H1 (cell line): Measurements from ENCODE around the gene HARS1. TPM values are rescaled to one million over a fixed set of nuclear protein-coding genes. Genes with fewer than 3 reads are reported as not detected.
"Not testable (repeated sequence)": the region's sequence is repeated elsewhere in the genome, so short reads cannot be mapped to it uniquely, and the experiment has no call there.

ENCODE experiments used
- CTCF ChIA-PET: fragments of 300-600 bp; sonication (Branson Sonifier 250); formaldehyde crosslinking; loops from one replicate; lab custom pipeline; 2021; ENCODE audit not compliant: partially characterized antibody; lab: Charles Lee
- POLR2A ChIA-PET: fragments of 300-600 bp; sonication (Branson Sonifier 250); formaldehyde crosslinking; loops from one replicate; lab custom pipeline; 2021; ENCODE audit warnings: inconsistent platforms; ENCODE audit not compliant: partially characterized antibody; lab: Charles Lee
- DNase-seq, 2 experiments: peaks; one replicate each; pipeline versions ENCODE4 v3.0.0 to v3.0.0-alpha.2; 2010 to 2022; ENCODE audit warnings: low spot score in 2 of 2, low read depth in 1 of 2, mixed read lengths in 1 of 2
- FAIRE-seq: peaks from 2 replicates; lab custom pipeline; 2011; peaks lifted over from hg19 to GRCh38; lab: Jason Lieb, UNC
- H2AFZ ChIP-seq: 2 replicates; pipeline ENCODE4 v1.8.1; 2012; ENCODE audit warnings: low read length, inconsistent platforms
- H2AK5ac ChIP-seq: 2 replicates; pipeline ENCODE4 v1.6.1; 2013; ENCODE audit warnings: low read depth, low read length
- H2BK120ac ChIP-seq: replicated peaks from 2 replicates; pipeline ENCODE3; 2013; ENCODE audit warnings: low read depth, low read length, inconsistent platforms
- H2BK12ac ChIP-seq: 2 replicates; pipeline ENCODE4 v1.6.1; 2013; ENCODE audit warnings: low read depth, low read length
- H2BK15ac ChIP-seq: 2 replicates; pipeline ENCODE4 v1.6.1; 2013; ENCODE audit warnings: low read length
- H2BK20ac ChIP-seq: 2 replicates; pipeline ENCODE4 v1.6.1; 2013; ENCODE audit warnings: low read length
- H2BK5ac ChIP-seq: 2 replicates; pipeline ENCODE4 v1.6.1; 2013; ENCODE audit warnings: low read depth, low read length
- H3K14ac ChIP-seq: 2 replicates; pipeline ENCODE4 v1.6.1; 2013; ENCODE audit warnings: inconsistent platforms; ENCODE audit not compliant: insufficient read length
- H3K18ac ChIP-seq: 2 replicates; pipeline ENCODE4 v1.6.1; 2013; ENCODE audit warnings: low read length; ENCODE audit errors: extremely low read depth
- H3K23ac ChIP-seq: 2 replicates; pipeline ENCODE4 v1.6.1; 2013; ENCODE audit warnings: inconsistent platforms; ENCODE audit not compliant: insufficient read length
- H3K23me2 ChIP-seq: 2 replicates; pipeline ENCODE4 v1.6.1; 2013; ENCODE audit warnings: low read depth, low read length
- H3K27ac ChIP-seq: 2 replicates; pipeline ENCODE4 v1.6.1; 2011; ENCODE audit warnings: low read depth, low read length, inconsistent platforms
- H3K27me3 ChIP-seq, 4 experiments: replicated peaks in 1 of 4; 1 replicate in 1 of 4; 2 replicates in 3 of 4; pipeline versions ENCODE4 v1.6.1 to v1.8.1; 2011 to 2013; ENCODE audit warnings: low read length in 3 of 4, mild to moderate bottlenecking in 3 of 4, inconsistent platforms in 2 of 4, mixed read lengths in 2 of 4, moderate library complexity in 1 of 4; ENCODE audit not compliant: control insufficient read depth in 3 of 4, insufficient read depth in 3 of 4; ENCODE audit errors: extremely low read depth in 1 of 4
- H3K36me3 ChIP-seq, 4 experiments: 2 replicates each; pipeline versions ENCODE4 v1.6.1 to v1.8.1; 2011 to 2013; ENCODE audit warnings: mild to moderate bottlenecking in 4 of 4, low read length in 3 of 4, moderate library complexity in 2 of 4, control low read depth in 1 of 4, inconsistent platforms in 1 of 4; ENCODE audit not compliant: insufficient read depth in 4 of 4, control insufficient read depth in 2 of 4
- H3K4ac ChIP-seq: replicated peaks from 2 replicates; pipeline ENCODE3; 2013; ENCODE audit warnings: low read length, low read depth, mixed read lengths, inconsistent platforms; ENCODE audit not compliant: insufficient read length
- H3K4me1 ChIP-seq, 4 experiments: replicated peaks in 1 of 4; 1 replicate in 1 of 4; 2 replicates in 3 of 4; pipeline versions ENCODE4 v1.6.1 to v1.8.1; 2011 to 2013; ENCODE audit warnings: low read length in 3 of 4, inconsistent platforms in 2 of 4, mixed read lengths in 1 of 4; ENCODE audit not compliant: insufficient read depth in 4 of 4, control insufficient read depth in 3 of 4
- H3K4me2 ChIP-seq, 2 experiments: 2 replicates each; pipeline versions ENCODE4 v1.6.1 to v1.8.1; 2011 to 2013; ENCODE audit warnings: low read depth in 2 of 2, low read length in 2 of 2, control low read depth in 1 of 2, inconsistent platforms in 1 of 2, mild to moderate bottlenecking in 1 of 2; ENCODE audit not compliant: insufficient read depth in 1 of 2
- H3K4me3 ChIP-seq, 4 experiments: fragments of 200-600, 300-600 bp in 1 of 4; sonication (generic), shearing (Covaris generic), sonication (Bioruptor Twin) in 1 of 4; 2 replicates each; pipeline versions ENCODE4 v1.5.1 to v1.8.1; 2011 to 2016; ENCODE audit warnings: low read length in 4 of 4, low read depth in 3 of 4, control low read depth in 2 of 4, inconsistent platforms in 2 of 4, mild to moderate bottlenecking in 2 of 4, mixed read lengths in 1 of 4, moderate library complexity in 1 of 4; ENCODE audit not compliant: insufficient read depth in 2 of 4; ENCODE audit errors: extremely low read depth in 1 of 4
- H3K56ac ChIP-seq: replicated peaks from 2 replicates; pipeline ENCODE3; 2013; ENCODE audit warnings: low read depth, mild to moderate bottlenecking, mixed read lengths, low read length, inconsistent platforms; ENCODE audit not compliant: insufficient read length
- H3K79me1 ChIP-seq: 2 replicates; pipeline ENCODE4 v1.6.1; 2013; ENCODE audit warnings: low read depth, low read length, control low read depth
- H3K79me2 ChIP-seq, 2 experiments: 2 replicates each; pipeline versions ENCODE4 v1.6.1 to v1.8.1; 2012 to 2013; ENCODE audit warnings: low read length in 2 of 2, mild to moderate bottlenecking in 2 of 2, inconsistent platforms in 1 of 2; ENCODE audit not compliant: insufficient read depth in 2 of 2, control insufficient read depth in 1 of 2
- H3K9ac ChIP-seq, 4 experiments: replicated peaks in 1 of 4; 1 replicate in 1 of 4; 2 replicates in 3 of 4; pipeline versions ENCODE4 v1.6.1 to v1.8.1; 2011 to 2013; ENCODE audit warnings: low read depth in 3 of 4, low read length in 3 of 4, control low read depth in 2 of 4, mild to moderate bottlenecking in 2 of 4, moderate library complexity in 2 of 4, inconsistent platforms in 1 of 4; ENCODE audit errors: extremely low read depth in 1 of 4
- H3K9me3 ChIP-seq, 2 experiments: 2 replicates each; pipeline versions ENCODE4 v1.6.1 to v1.8.1; 2012 to 2013; ENCODE audit warnings: mild to moderate bottlenecking in 2 of 2, moderate library complexity in 2 of 2, control low read depth in 1 of 2, inconsistent platforms in 1 of 2, low read depth in 1 of 2, low read length in 1 of 2, mixed read lengths in 1 of 2; ENCODE audit not compliant: insufficient read depth in 2 of 2
- H4K20me1 ChIP-seq, 2 experiments: replicated peaks in 1 of 2; 2 replicates each; pipeline versions ENCODE3 to v1.8.1; 2011 to 2013; ENCODE audit warnings: inconsistent platforms in 2 of 2, low read length in 2 of 2, mild to moderate bottlenecking in 1 of 2; ENCODE audit not compliant: insufficient read depth in 2 of 2, control insufficient read depth in 1 of 2
- H4K5ac ChIP-seq: 2 replicates; pipeline ENCODE4 v1.6.1; 2013; ENCODE audit warnings: low read length, low read depth, mixed read lengths, inconsistent platforms; ENCODE audit not compliant: insufficient read length
- H4K8ac ChIP-seq: 2 replicates; pipeline ENCODE4 v1.8.0; 2013; ENCODE audit warnings: mild to moderate bottlenecking, moderate library complexity, low read length, inconsistent platforms; ENCODE audit not compliant: insufficient read depth; ENCODE audit errors: extremely low read depth
- H4K91ac ChIP-seq: replicated peaks from 2 replicates; pipeline ENCODE3; 2013; ENCODE audit warnings: low read length, mixed read lengths, inconsistent platforms; ENCODE audit not compliant: insufficient read length
- WGBS, 2 experiments: shearing (Covaris generic) in 1 of 2; methylation state at CpG; one replicate each; pipeline versions ENCODE4 v1.1.6 to v1.1.7; 2013 to 2015; ENCODE audit warnings: low lambda C conversion rate in 2 of 2, mixed read lengths in 2 of 2, inconsistent platforms in 1 of 2, low coverage in 1 of 2, missing lambda C conversion rate in 1 of 2; ENCODE audit not compliant: insufficient replicate concordance in 2 of 2, insufficient coverage in 1 of 2, insufficient read length in 1 of 2; ENCODE audit errors: extremely low coverage in 1 of 2, missing lambda C conversion rate in 1 of 2; 5-methylcytosine and 5-hydroxymethylcytosine counted together
- polyA plus RNA-seq, 7 experiments: library from polyadenylated mRNA; depleted of rRNA in 3 of 7; stranded (reverse) in 5 of 7; unstranded in 2 of 7; fragments of >200 nt in 5 of 7; fragments of 200-250 nt in 2 of 7; gene quantifications; 1 replicate in 5 of 7; 2 replicates in 1 of 7; 4 replicates in 1 of 7; pipeline versions ENCODE4 v1.2.1 to v1.2.3, GENCODE V29; 2011 to 2013; ENCODE audit warnings: missing spikeins in 2 of 7, mixed read lengths in 2 of 7
- total RNA-seq: library from RNA; stranded (reverse); fragmentation: NEBNext Ultra II Directional; extraction: Animal tissue kit (Norgen Biotek cat#: 25700); gene quantifications from 2 replicates; pipeline ENCODE4 v1.2.1, GENCODE V29; 2021

HARS1 gene
- total and polyA plus RNA-seq, 2 of the 8 experiments (the other 6 are each of a cell fraction or from before 2014, with no cell fraction given) = 27.8 to 56.8 TPM

GRCh38 chr5:140660371-140660770 is 30.8 kb downstream of the HARS1 start:
- H3K4me1 ChIP-seq, H3K56ac ChIP-seq, H4K8ac ChIP-seq, H3K23ac ChIP-seq, H3K27ac ChIP-seq, H2BK15ac ChIP-seq, CTCF ChIA-PET, H4K20me1 ChIP-seq, H2BK120ac ChIP-seq, H3K9me3 ChIP-seq, H3K27me3 ChIP-seq, H3K79me1 ChIP-seq, H2BK20ac ChIP-seq, H4K5ac ChIP-seq, DNase-seq, H3K9ac ChIP-seq, H3K79me2 ChIP-seq, FAIRE-seq, H3K18ac ChIP-seq, H2BK5ac ChIP-seq, H4K91ac ChIP-seq, H2BK12ac ChIP-seq, H2AFZ ChIP-seq, H3K23me2 ChIP-seq, H3K4me3 ChIP-seq, H2AK5ac ChIP-seq, H3K4me2 ChIP-seq, H3K14ac ChIP-seq, H3K4ac ChIP-seq: not testable (repeated sequence)
- WGBS, 2 experiments = 97% methylated on average over 6 of the region's 6 CpGs; no CpG with 5 or more reads in 1 of the 2 experiments
- POLR2A ChIA-PET = interaction anchor here (9.9 kb wide), 1 partner anchor 13 kb away, joined by 87 read pairs; the partner anchor contains the start of genes IK and NDUFA2
- H3K36me3 ChIP-seq = peaks cover 10 to 61% (median 48%) of the 10 kb centered on the region in 4 experiments; a peak in 7 of 8 replicates
